Stimulated activated CD4-positive, alpha-beta T cell treated with anti-CD3 and anti-CD28 coated beads, Interleukin-1b, Interleukin-23, amount 100 ng/mL, for 1 hour (primary cell): ENCODE results near the gene TWIST2.

ENCODE experiments used
- DNase-seq, 2 donors: peaks; one replicate each; pipeline ENCODE4 v3.0.0-alpha.2; 2020; ENCODE audit warnings: low read depth in 2 of 2

Gene TWIST2

GRCh38 chr2:238872628-238873380 is 24.9 kb downstream of the TWIST2 start:
- DNase-seq: no peak

GRCh38 chr2:238873381-238873801 is 25.5 kb downstream of the TWIST2 start:
- DNase-seq: no peak

- DNase-seq: no peak
Observed at GRCh38 chr2:238873841-238874240, 26.0 kb downstream of the TWIST2 start.

GRCh38 chr2:238874330-238875050 is 26.6 kb downstream of the TWIST2 start:
- no peak for DNase-seq

- DNase-seq: no peak
Observed at GRCh38 chr2:238875101-238875470, 27.2 kb downstream of the TWIST2 start.

GRCh38 chr2:238875471-238876231 is 27.8 kb downstream of the TWIST2 start:
- no peak for DNase-seq

- no peak for DNase-seq
Observed at GRCh38 chr2:238876232-238876630, 28.3 kb downstream of the TWIST2 start.

GRCh38 chr2:238878051-238878735 is 30.3 kb downstream of the TWIST2 start:
- DNase-seq: no peak

GRCh38 chr2:238879043-238879442 is 31.2 kb downstream of the TWIST2 start:
- no peak for DNase-seq

- DNase-seq: no peak
Observed at GRCh38 chr2:238879621-238880377, 31.9 kb downstream of the TWIST2 start.

GRCh38 chr2:238881353-238882081 is 33.6 kb downstream of the TWIST2 start:
- no peak for DNase-seq

GRCh38 chr2:238882082-238882755 is 34.3 kb downstream of the TWIST2 start:
- DNase-seq: no peak

- DNase-seq: no peak
Observed at GRCh38 chr2:238883421-238883901, 35.6 kb downstream of the TWIST2 start.

GRCh38 chr2:238884122-238884811 is 36.4 kb downstream of the TWIST2 start:
- DNase-seq: no peak

GRCh38 chr2:238884812-238885408 is 37.0 kb downstream of the TWIST2 start:
- no peak for DNase-seq

GRCh38 chr2:238886453-238887094 is 38.7 kb downstream of the TWIST2 start:
- no peak for DNase-seq

- DNase-seq: no peak
Observed at GRCh38 chr2:238887616-238888015, 39.7 kb downstream of the TWIST2 start.

GRCh38 chr2:238888781-238889180 is 40.9 kb downstream of the TWIST2 start:
- DNase-seq: no peak
